ENCODE data around the gene GPRC5A. TPM values are rescaled to one million over a fixed set of nuclear protein-coding genes. Genes with fewer than 3 reads are reported as not detected.
A peak's percentile ranks its signal among the peaks of the same experiment; 100 is the strongest.

GPRC5A gene
- total and polyA plus RNA-seq, 2 of the 4 experiments (the other 2 are of a cell fraction), result 49.6 to 201 TPM

DNA sequence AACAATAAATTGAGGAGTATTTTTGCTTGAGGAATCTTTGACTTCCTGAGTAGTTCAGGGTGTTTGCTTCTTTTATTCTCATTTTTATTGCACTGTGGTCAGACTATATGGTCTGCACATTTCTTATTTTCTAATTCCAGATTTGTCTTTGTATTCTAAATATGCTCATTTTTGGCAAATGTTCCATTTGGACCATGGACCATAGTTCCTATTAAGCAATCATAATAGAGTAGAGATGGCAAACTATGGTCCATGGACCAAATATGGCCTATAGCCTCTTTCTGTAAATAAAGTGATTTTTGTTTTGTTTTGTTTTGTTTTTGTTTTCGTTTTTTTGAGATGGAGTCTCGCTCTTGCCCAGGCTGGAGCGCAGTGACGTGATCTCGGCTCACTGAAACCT lies 2.1 kb downstream of the GPRC5A start:
- TF ChIP-seq, protein P1, sequence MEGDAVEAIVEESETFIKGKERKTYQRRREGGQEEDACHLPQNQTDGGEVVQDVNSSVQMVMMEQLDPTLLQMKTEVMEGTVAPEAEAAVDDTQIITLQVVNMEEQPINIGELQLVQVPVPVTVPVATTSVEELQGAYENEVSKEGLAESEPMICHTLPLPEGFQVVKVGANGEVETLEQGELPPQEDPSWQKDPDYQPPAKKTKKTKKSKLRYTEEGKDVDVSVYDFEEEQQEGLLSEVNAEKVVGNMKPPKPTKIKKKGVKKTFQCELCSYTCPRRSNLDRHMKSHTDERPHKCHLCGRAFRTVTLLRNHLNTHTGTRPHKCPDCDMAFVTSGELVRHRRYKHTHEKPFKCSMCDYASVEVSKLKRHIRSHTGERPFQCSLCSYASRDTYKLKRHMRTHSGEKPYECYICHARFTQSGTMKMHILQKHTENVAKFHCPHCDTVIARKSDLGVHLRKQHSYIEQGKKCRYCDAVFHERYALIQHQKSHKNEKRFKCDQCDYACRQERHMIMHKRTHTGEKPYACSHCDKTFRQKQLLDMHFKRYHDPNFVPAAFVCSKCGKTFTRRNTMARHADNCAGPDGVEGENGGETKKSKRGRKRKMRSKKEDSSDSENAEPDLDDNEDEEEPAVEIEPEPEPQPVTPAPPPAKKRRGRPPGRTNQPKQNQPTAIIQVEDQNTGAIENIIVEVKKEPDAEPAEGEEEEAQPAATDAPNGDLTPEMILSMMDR (conservative IDR thresholded peaks at IDR 0.05; ENCODE audit: low read depth, low read length), result no peak
- 0 out of 2 replicates have a peak, but pooled peaks have one; percentile 16 for TF ChIP-seq POLR2A (IDR thresholded peaks at IDR 0.05; ENCODE audit: low read depth, low read length)
- H3K56ac ChIP-seq (ENCODE audit: extremely low read depth, insufficient read depth, low read length), result no peak overlapping the region
- CTCF ChIA-PET, result no interaction called here
- H3K4me2 ChIP-seq (ENCODE audit: low read depth, low read length), result peak overlapping the region; percentile 80
- H3K4me3 ChIP-seq (ENCODE audit: insufficient read depth, low read depth, low read length), result peak overlapping the region; percentile 72; the same call in 1 of the 2 replicates
- no peak overlapping the region for H2BK15ac ChIP-seq (ENCODE audit: low read depth, low read length)
- H3K27ac ChIP-seq (ENCODE audit: insufficient read depth, low read length), result no peak overlapping the region
- POLR2A ChIA-PET (ENCODE audit: unreplicated experiment), result no interaction called here
- dilution Hi-C loops (cut with HindIII; ENCODE audit: low sequenced_read_pairs, unreplicated experiment) (no loop called here), intact Hi-C loops (cut with micrococcal nuclease) (no loop called here), in situ Hi-C loops (cut with MboI; ENCODE audit: low sequenced_read_pairs) (no loop called here)
- no peak overlapping the region for H2AK5ac ChIP-seq (ENCODE audit: low read depth, low read length)
- DNase-seq (no peak), ATAC-seq (ENCODE audit: low read depth) (no peak)
- H4K8ac ChIP-seq (ENCODE audit: low read depth in 2 of 2, low read length in 2 of 2), result no peak overlapping the region
- H3K23ac ChIP-seq (ENCODE audit: low read depth, low read length), result peak overlapping the region; percentile 55; the same call in 1 of the 2 replicates
- no peak overlapping the region for H2BK20ac ChIP-seq (ENCODE audit: low read depth, low read length)
- H2AFZ ChIP-seq (replicated peaks; ENCODE audit: low read length, poor library complexity), result no peak overlapping the region
- H4K5ac ChIP-seq (ENCODE audit: low read depth, low read length), result no peak overlapping the region
- peaks cover 11 to 61% of the 10 kb centered on the region in 2 experiments; a peak in 3 of 4 replicates for H3K79me1 ChIP-seq (ENCODE audit: low read depth in 1 of 2, low read length in 2 of 2)
- no peak overlapping the region for H3K4ac ChIP-seq (ENCODE audit: low read depth, low read length)
- TSS peak; percentile 35 for BruUV-seq (replicated peaks)
- H3K36me3 ChIP-seq (ENCODE audit: control insufficient read depth, insufficient read depth, low read length), result peaks cover 6% of the 10 kb centered on the region; the same call in 1 of the 2 replicates
- peaks cover 16% of the 10 kb centered on the region for H3K4me1 ChIP-seq (ENCODE audit: control insufficient read depth, insufficient read depth, low read length)
- H2BK5ac ChIP-seq (ENCODE audit: low read depth, low read length, poor library complexity, severe bottlenecking), result peak overlapping the region; percentile 39
- H4K20me1 ChIP-seq (ENCODE audit: insufficient read depth, low read length), result peaks cover 15% of the 10 kb centered on the region
- peaks cover 15% of the 10 kb centered on the region for H3K9me1 ChIP-seq (ENCODE audit: insufficient read depth, low read length)
- no peak overlapping the region for H3K14ac ChIP-seq (replicated peaks; ENCODE audit: low read depth, low read length)
- no peaks in the 10 kb centered on the region for H3K9me3 ChIP-seq (ENCODE audit: control insufficient read depth, insufficient read depth, low read length)
- no peak overlapping the region for H3K18ac ChIP-seq (ENCODE audit: low read depth, low read length)
- no CpG with 5 or more reads among the region's 5 CpGs for WGBS, 2 experiments (ENCODE audit: extremely low coverage in 2 of 2, insufficient read length in 1 of 2)
- H2AK9ac ChIP-seq (replicated peaks; ENCODE audit: low read depth, low read length, poor library complexity), result no peak overlapping the region
- no peak overlapping the region for H3K9ac ChIP-seq (ENCODE audit: low read depth, low read length)
- H2BK120ac ChIP-seq (ENCODE audit: low read depth, low read length), result no peak overlapping the region
- H4K91ac ChIP-seq (ENCODE audit: insufficient read depth, low read depth, low read length), result no peak overlapping the region
- no peaks in the 10 kb centered on the region for H3K27me3 ChIP-seq (ENCODE audit: control insufficient read depth, insufficient read depth, low read length)
